Bronchial epithelial cell (primary cell): ENCODE data around the gene DUSP8. TPM values are rescaled to one million over a fixed set of nuclear protein-coding genes. Genes with fewer than 3 reads are reported as not detected.

Experiments used
- DNase-seq: peaks from one replicate; pipeline ENCODE4 v3.0.0-alpha.2; 2010; ENCODE audit warnings: low read depth
- FAIRE-seq: peaks from 2 replicates; lab custom pipeline; 2011; peaks lifted over from hg19 to GRCh38; lab: Jason Lieb, UNC
- H3K27me3 ChIP-seq: 2 replicates; pipeline ENCODE4 v1.5.1; 2011; ENCODE audit warnings: low read length; ENCODE audit not compliant: control insufficient read depth, insufficient read depth
- H3K36me3 ChIP-seq: 2 replicates; pipeline ENCODE4 v1.5.1; 2011; ENCODE audit warnings: low read length; ENCODE audit not compliant: control insufficient read depth, insufficient read depth
- H3K4me3 ChIP-seq: 2 replicates; pipeline ENCODE4 v1.5.1; 2011; ENCODE audit warnings: mild to moderate bottlenecking, low read depth, low read length, control low read depth
- CTCF ChIP-seq: IDR thresholded peaks from 2 replicates; pipeline ENCODE4 v1.5.1; 2011; ENCODE audit warnings: mild to moderate bottlenecking, moderate library complexity, low read length, control low read depth, inconsistent platforms; ENCODE audit not compliant: insufficient read depth, severe bottlenecking
- total RNA-seq: library from RNA; depleted of rRNA; stranded (reverse); fragments of >200 nt; gene quantifications from 2 replicates; pipeline ENCODE4 v1.2.1, GENCODE V29; 2014

The DUSP8 gene
- total RNA-seq, 1 donor from 2014 or later, result 0.26 TPM

DNA sequence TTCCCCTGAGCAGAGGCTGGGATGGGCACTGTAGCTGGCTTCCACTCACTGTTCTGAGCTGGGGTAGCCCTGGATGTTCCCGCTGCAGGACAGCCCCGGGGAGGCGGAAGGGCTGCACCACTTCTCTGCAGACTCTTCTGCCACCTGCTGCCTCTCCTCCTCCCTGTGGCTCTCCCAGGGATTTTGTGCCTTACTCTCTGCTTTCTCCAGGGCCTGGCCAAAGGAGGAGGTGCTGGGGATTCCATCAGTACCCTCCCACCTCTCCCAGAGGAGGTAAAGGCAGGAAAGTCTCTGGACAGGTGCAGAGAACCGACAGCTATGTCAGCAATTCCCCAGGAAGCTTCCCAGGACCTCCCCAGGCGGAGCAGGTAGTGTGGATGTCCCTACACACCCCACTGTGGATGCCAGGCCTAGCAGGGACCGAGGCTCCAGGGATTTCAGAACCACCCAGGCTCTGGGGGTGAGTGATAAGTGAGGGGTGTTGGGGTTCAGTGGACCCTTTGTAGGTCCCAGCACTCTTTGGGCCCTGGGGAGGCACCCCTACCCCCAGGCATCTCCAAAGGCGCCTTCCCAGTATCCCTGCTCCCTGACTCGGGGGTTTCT lies 11.3 kb downstream of the DUSP8 start:
- TF ChIP-seq CTCF, result peak; percentile 4
- H3K27me3 ChIP-seq, result peaks cover 2% of the 10 kb centered on the region
- H3K4me3 ChIP-seq, result no peak overlapping the region
- no peak for FAIRE-seq
- DNase-seq, result no peak
- no peaks in the 10 kb centered on the region for H3K36me3 ChIP-seq

GRCh38 chr11:1560002-1560648 lies 11.9 kb downstream of the DUSP8 start:
- FAIRE-seq, result no peak
- Histone ChIP-seq H3K27me3 (peaks cover 2% of the 10 kb centered on the region), H3K36me3 (no peaks in the 10 kb centered on the region)

DNA sequence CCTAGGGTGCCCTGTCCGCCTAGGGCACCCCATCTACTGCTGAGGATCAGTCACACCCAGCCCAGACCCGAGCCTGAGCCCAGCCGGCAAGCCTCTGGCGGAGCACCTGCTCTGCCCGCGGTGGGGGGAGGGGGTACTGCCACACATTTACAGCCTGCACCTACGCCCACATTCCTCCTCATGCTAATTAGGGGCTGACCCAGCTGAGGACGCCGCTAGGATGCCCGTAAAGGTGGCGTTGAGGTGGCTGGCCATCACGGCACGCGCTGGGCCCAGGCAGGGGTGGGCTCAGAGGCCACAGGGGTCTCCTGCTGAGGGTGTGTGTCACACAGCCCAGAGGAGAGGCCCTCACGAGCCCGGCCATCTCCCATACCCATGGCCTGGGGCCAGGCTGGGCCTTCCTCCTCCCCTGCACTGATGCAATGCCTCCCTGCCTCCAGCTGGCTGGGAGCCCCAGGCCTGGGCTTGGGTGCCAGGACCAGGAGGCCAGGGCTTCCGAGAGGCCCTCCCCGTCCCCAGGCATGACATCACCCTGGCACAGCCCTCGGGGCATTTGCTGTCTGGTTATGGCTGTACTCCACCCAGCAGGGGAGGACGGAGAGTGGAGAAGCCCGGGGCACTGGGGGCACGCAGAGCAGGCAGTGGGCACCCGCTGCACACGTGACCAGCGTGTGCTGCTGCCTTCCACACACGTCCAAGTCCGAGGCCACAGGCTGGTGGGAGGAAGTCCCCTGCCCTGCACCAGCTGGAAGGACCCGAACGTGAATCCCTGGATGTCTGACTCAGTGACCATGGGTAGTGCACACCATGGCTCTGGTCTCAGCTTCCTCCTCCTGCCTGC lies 12.7 kb downstream of the DUSP8 start:
- no peaks in the 10 kb centered on the region for H3K27me3 ChIP-seq
- no peaks in the 10 kb centered on the region for H3K36me3 ChIP-seq
- no peak for TF ChIP-seq CTCF
- H3K4me3 ChIP-seq, result no peak overlapping the region
- FAIRE-seq, result peak; percentile 18
- peak; percentile 46 for DNase-seq

More at GRCh38 chr11:1560002-1560648, 11.9 kb downstream of the DUSP8 start:
- H3K4me3 ChIP-seq, result no peak overlapping the region
- no peak for DNase-seq
- no peak for TF ChIP-seq CTCF

- no peak overlapping the region for H3K4me3 ChIP-seq
- DNase-seq (no peak), FAIRE-seq (no peak)
- no peaks in the 10 kb centered on the region for H3K36me3 ChIP-seq
- no peak for TF ChIP-seq CTCF
- no peaks in the 10 kb centered on the region for H3K27me3 ChIP-seq
Observed at GRCh38 chr11:1558775-1559110, 13.3 kb downstream of the DUSP8 start.

GRCh38 chr11:1557904-1558774 lies 13.9 kb downstream of the DUSP8 start:
- H3K36me3 ChIP-seq, result no peaks in the 10 kb centered on the region
- FAIRE-seq (no peak), DNase-seq (peak; percentile 18)
- no peaks in the 10 kb centered on the region for H3K27me3 ChIP-seq
- H3K4me3 ChIP-seq, result no peak overlapping the region
- no peak for TF ChIP-seq CTCF
